Neuronal stem cell (in vitro differentiated cells): ENCODE results near the gene KCNQ1.

Source experiments
- DNase-seq: peaks from one replicate; pipeline ENCODE4 v3.0.0-alpha.2; 2013; ENCODE audit warnings: low spot score
- H2AFZ ChIP-seq: one replicate; pipeline ENCODE4 v1.6.1; 2013; ENCODE audit warnings: mild to moderate bottlenecking, low read length, inconsistent platforms
- H2AK5ac ChIP-seq: 2 replicates; pipeline ENCODE4 v1.6.1; 2013; ENCODE audit warnings: low read depth, mild to moderate bottlenecking, inconsistent platforms, low read length, moderate library complexity, mixed read lengths
- H2BK120ac ChIP-seq: 2 replicates; pipeline ENCODE4 v1.6.1; 2013; ENCODE audit warnings: low read depth, mild to moderate bottlenecking, inconsistent platforms, low read length, moderate library complexity, mixed read lengths
- H2BK12ac ChIP-seq: one replicate; pipeline ENCODE4 v1.6.1; 2013; ENCODE audit warnings: low read length, inconsistent platforms
- H2BK15ac ChIP-seq: 2 replicates; pipeline ENCODE4 v1.6.1; 2013; ENCODE audit warnings: mild to moderate bottlenecking, low read length, inconsistent platforms, mixed read lengths
- H2BK5ac ChIP-seq: one replicate; pipeline ENCODE4 v1.6.1; 2013; ENCODE audit warnings: inconsistent platforms, mild to moderate bottlenecking, low read length, moderate library complexity
- H3K14ac ChIP-seq: one replicate; pipeline ENCODE4 v1.6.1; 2013; ENCODE audit warnings: low read length, inconsistent platforms
- H3K18ac ChIP-seq: 2 replicates; pipeline ENCODE4 v1.6.1; 2013; ENCODE audit warnings: low read length, inconsistent platforms
- H3K23ac ChIP-seq: 2 replicates; pipeline ENCODE4 v1.6.1; 2013; ENCODE audit warnings: low read depth, mild to moderate bottlenecking, mixed read lengths, low read length, inconsistent platforms; ENCODE audit not compliant: poor library complexity
- H3K27ac ChIP-seq: replicated peaks from 3 replicates; pipeline ENCODE4 v1.5.1; 2013; ENCODE audit warnings: low read length, inconsistent platforms
- H3K27me3 ChIP-seq, 3 experiments: 2 replicates each; pipeline ENCODE4 v1.6.1; 2013; ENCODE audit warnings: low read length in 3 of 3, mild to moderate bottlenecking in 2 of 3, inconsistent platforms in 1 of 3, low read depth in 1 of 3, mixed read lengths in 1 of 3, moderate library complexity in 1 of 3; ENCODE audit not compliant: control insufficient read depth in 3 of 3, insufficient read depth in 3 of 3
- H3K36me3 ChIP-seq, 2 donors: replicated peaks in 1 of 2; 2 replicates each; pipeline ENCODE4 v1.6.1; 2013; ENCODE audit warnings: low read length in 2 of 2; ENCODE audit not compliant: control insufficient read depth in 2 of 2, insufficient read depth in 2 of 2
- H3K4ac ChIP-seq: 2 replicates; pipeline ENCODE4 v1.6.1; 2013; ENCODE audit warnings: inconsistent platforms, mild to moderate bottlenecking, low read length, moderate library complexity
- H3K4me1 ChIP-seq, 2 donors: 1 replicate in 1 of 2; 2 replicates in 1 of 2; pipeline ENCODE4 v1.6.1; 2013; ENCODE audit warnings: low read length in 2 of 2, low read depth in 1 of 2; ENCODE audit not compliant: control insufficient read depth in 2 of 2, insufficient read depth in 1 of 2
- H3K4me2 ChIP-seq: one replicate; pipeline ENCODE4 v1.6.1; 2013; ENCODE audit warnings: mild to moderate bottlenecking, low read length, inconsistent platforms; ENCODE audit not compliant: insufficient read depth, poor library complexity, severe bottlenecking
- H3K4me3 ChIP-seq, 2 donors: 2 replicates each; pipeline ENCODE4 v1.5.1; 2013; ENCODE audit warnings: low read length in 2 of 2, mild to moderate bottlenecking in 2 of 2, inconsistent platforms in 1 of 2, moderate library complexity in 1 of 2
- H3K79me1 ChIP-seq: one replicate; pipeline ENCODE4 v1.6.1; 2013; ENCODE audit warnings: low read depth, mild to moderate bottlenecking, inconsistent platforms, low read length, moderate library complexity
- H3K9ac ChIP-seq: one replicate; pipeline ENCODE4 v1.6.1; 2013; ENCODE audit warnings: mild to moderate bottlenecking, low read depth, low read length, inconsistent platforms; ENCODE audit not compliant: poor library complexity
- H3K9me3 ChIP-seq, 2 donors: replicated peaks in 1 of 2; 2 replicates each; pipeline versions ENCODE3 to v1.6.1; 2013; ENCODE audit warnings: low read length in 2 of 2, mild to moderate bottlenecking in 2 of 2, inconsistent platforms in 1 of 2, low read depth in 1 of 2, mixed read lengths in 1 of 2, moderate library complexity in 1 of 2; ENCODE audit not compliant: control insufficient read depth in 2 of 2, insufficient read depth in 1 of 2
- H4K8ac ChIP-seq: one replicate; pipeline ENCODE4 v1.6.1; 2013; ENCODE audit warnings: low read depth, mild to moderate bottlenecking, inconsistent platforms, low read length, moderate library complexity
- H4K91ac ChIP-seq: one replicate; pipeline ENCODE4 v1.6.1; 2013; ENCODE audit warnings: low read length, low read depth, mild to moderate bottlenecking, inconsistent platforms; ENCODE audit not compliant: poor library complexity
- WGBS, 2 donors: extraction: QIAGEN DNeasy Blood & Tissue Kit; methylation state at CpG; one replicate each; pipeline ENCODE4 v1.1.7; 2013; ENCODE audit warnings: missing lambda C conversion rate in 2 of 2, mixed read lengths in 1 of 2; ENCODE audit not compliant: insufficient read length in 2 of 2, insufficient replicate concordance in 1 of 2; ENCODE audit errors: extremely low coverage in 2 of 2; 5-methylcytosine and 5-hydroxymethylcytosine counted together

Gene KCNQ1

DNA sequence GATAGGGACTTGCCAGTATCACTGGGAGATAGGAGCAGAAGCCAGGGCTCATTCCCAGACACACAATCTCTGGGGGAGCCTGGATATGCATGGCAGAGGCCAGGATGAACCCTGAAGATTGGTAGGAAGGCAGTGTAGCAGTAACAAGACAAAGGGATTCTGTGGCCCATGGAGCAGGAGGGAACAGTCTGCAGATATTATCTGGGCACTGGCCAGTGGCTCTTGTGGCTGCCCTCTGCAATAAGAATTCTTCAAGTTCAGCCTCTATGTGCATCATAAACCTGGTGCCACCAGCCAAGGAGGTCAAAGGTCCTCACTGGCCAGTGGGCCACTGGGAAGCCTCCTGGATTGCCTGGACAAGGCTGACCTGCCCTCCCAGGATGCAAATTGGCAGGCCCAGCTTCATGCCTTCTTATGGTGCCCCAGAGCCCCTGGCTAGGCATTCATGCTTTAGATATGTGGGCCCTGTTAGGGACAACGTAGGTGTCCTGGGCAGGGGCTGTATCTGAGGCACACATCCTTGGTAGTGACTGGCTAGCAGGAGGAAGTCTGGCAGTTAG is 225.8 kb downstream of the KCNQ1 start:
- no peak for DNase-seq
- H4K91ac ChIP-seq: no peak overlapping the region
- H2BK120ac ChIP-seq: no peak overlapping the region
- H2AK5ac ChIP-seq: no peak overlapping the region
- no peak overlapping the region for H2BK12ac ChIP-seq
- no peak overlapping the region for H2BK5ac ChIP-seq
- no peak overlapping the region for H3K4me3 ChIP-seq
- no peak overlapping the region for H2BK15ac ChIP-seq
- H3K23ac ChIP-seq: no peak overlapping the region
- H4K8ac ChIP-seq: no peak overlapping the region
- no CpG with 5 or more reads among the region's 1 CpG for WGBS, 2 donors
- H2AFZ ChIP-seq: no peak overlapping the region
- peaks cover 0 to 1% of the 10 kb centered on the region in 2 donors for H3K9me3 ChIP-seq
- H3K4me1 ChIP-seq: peaks cover 0 to 7% of the 10 kb centered on the region in 2 donors
- H3K14ac ChIP-seq: no peak overlapping the region
- H3K79me1 ChIP-seq: peaks cover 4% of the 10 kb centered on the region
- H3K9ac ChIP-seq: no peak overlapping the region
- no peak overlapping the region for H3K4ac ChIP-seq
- H3K27ac ChIP-seq: no peak overlapping the region
- H3K36me3 ChIP-seq: peaks cover 0 to 7% of the 10 kb centered on the region in 2 donors
- no peak overlapping the region for H3K18ac ChIP-seq
- H3K4me2 ChIP-seq: no peak overlapping the region
- H3K27me3 ChIP-seq: no peaks in the 10 kb centered on the region

DNA sequence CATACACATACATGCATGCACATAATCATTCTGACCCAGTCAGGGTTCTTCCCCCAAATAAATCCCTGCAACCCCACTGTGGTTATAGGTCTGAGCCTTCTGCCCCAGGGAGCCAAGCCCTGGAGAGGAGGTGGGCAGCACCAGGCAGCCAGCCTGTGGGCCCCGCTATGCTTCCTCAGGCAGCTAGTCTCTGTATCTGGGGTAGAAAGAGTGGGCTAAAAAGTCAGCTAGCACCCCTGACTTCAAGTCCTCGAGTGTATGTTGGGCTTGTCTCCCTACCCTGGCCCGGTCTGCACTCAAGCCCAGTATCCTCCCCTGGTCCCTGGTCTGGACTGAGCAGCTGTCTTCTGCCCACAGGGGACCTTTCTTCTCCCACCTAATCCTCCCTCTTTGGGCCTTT is 226.9 kb downstream of the KCNQ1 start:
- DNase-seq: no peak
- H3K4me2 ChIP-seq: no peak overlapping the region
- H3K79me1 ChIP-seq: peaks cover 4% of the 10 kb centered on the region
- H2BK12ac ChIP-seq: no peak overlapping the region
- H3K14ac ChIP-seq: no peak overlapping the region
- H2BK5ac ChIP-seq: no peak overlapping the region
- no peak overlapping the region for H3K4ac ChIP-seq
- WGBS, 2 donors: no CpG with 5 or more reads among the region's 3 CpGs
- H2BK15ac ChIP-seq: no peak overlapping the region
- no peak overlapping the region for H2AFZ ChIP-seq
- H3K9ac ChIP-seq: no peak overlapping the region
- no peak overlapping the region for H2AK5ac ChIP-seq
- peaks cover 0 to 1% of the 10 kb centered on the region in 2 donors for H3K9me3 ChIP-seq
- no peak overlapping the region for H3K4me3 ChIP-seq
- peaks cover 0 to 8% of the 10 kb centered on the region in 2 donors for H3K4me1 ChIP-seq
- no peak overlapping the region for H3K27ac ChIP-seq
- H3K18ac ChIP-seq: no peak overlapping the region
- H3K23ac ChIP-seq: no peak overlapping the region
- no peaks in the 10 kb centered on the region for H3K27me3 ChIP-seq
- H4K91ac ChIP-seq: no peak overlapping the region
- H2BK120ac ChIP-seq: no peak overlapping the region
- peaks cover 0 to 7% of the 10 kb centered on the region in 2 donors for H3K36me3 ChIP-seq
- H4K8ac ChIP-seq: no peak overlapping the region

DNA sequence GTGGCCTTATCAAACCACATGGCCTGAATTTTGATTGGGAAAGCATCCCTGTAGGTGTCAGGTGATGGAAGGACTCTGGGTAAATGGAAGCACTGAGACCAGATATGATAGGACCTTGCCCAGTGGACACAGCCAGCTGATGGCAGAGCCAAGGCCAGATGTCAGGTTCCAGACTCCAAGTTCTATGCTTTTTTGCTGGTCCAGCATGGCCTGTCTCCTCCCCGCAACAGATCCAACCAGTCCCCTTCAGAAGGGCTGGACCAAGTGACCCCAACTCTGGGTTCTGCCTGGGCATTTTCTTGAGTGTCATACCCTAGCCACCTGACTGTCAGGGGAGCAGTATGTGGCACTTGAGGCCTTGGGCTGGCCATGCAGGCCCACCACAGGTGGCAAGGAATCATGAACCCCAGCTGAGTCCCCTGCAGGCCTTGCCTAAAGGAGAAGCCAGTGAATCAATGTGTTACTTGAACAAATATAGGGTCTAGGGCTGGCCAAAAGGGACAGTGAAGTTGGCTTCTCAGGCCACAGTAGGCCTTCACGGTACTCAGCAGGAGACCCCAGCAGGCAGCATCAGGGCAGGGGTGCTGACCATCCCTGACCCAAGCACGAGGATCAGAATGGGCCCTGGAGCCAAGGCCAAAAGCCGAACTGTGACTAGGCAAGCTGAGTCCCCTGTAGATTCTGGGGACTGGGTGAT is 227.9 kb downstream of the KCNQ1 start:
- Histone ChIP-seq H2BK15ac (no peak overlapping the region), H3K14ac (no peak overlapping the region), H3K23ac (no peak overlapping the region), H3K4me3 (no peak overlapping the region), H3K36me3 (peaks cover 0 to 7% of the 10 kb centered on the region in 2 donors), H3K79me1 (peaks cover 4% of the 10 kb centered on the region), H3K4ac (no peak overlapping the region), H2BK5ac (no peak overlapping the region), H3K27me3 (no peaks in the 10 kb centered on the region), H4K8ac (no peak overlapping the region), H4K91ac (no peak overlapping the region), H3K9ac (no peak overlapping the region), H3K4me1 (peaks cover 0 to 8% of the 10 kb centered on the region in 2 donors), H2AFZ (no peak overlapping the region), H2AK5ac (peak overlapping the region; percentile 32), H3K18ac (no peak overlapping the region), H2BK120ac (no peak overlapping the region), H3K9me3 (no peaks in the 10 kb centered on the region), H2BK12ac (no peak overlapping the region), H3K4me2 (no peak overlapping the region), H3K27ac (no peak overlapping the region)
- DNase-seq: no peak
- no CpG with 5 or more reads among the region's 4 CpGs for WGBS, 2 donors

DNA sequence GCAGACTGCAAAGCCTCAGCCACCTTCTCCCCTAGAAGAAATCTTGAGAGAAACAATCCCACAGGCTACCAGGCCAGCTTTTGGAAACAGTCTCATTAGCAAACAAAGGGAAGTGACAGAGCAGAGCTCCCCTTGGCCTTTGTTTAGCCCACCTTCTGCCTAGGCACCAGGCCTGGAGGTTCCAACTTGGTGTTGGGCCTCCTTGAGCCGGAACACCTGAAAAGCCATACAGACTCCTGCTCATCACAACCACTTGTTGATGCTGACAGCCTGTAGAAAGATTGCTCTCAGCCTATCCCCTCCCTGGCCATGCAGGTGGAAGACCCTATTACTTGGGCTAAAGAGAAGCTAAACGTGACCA is 228.4 kb downstream of the KCNQ1 start:
- Histone ChIP-seq H3K4me2 (no peak overlapping the region), H2BK120ac (no peak overlapping the region), H4K8ac (no peak overlapping the region), H2AK5ac (peak overlapping the region; percentile 21), H2BK5ac (no peak overlapping the region), H2AFZ (no peak overlapping the region), H3K4me1 (peaks cover 0 to 8% of the 10 kb centered on the region in 2 donors), H3K4ac (no peak overlapping the region), H3K18ac (no peak overlapping the region), H3K9ac (no peak overlapping the region), H4K91ac (no peak overlapping the region), H3K79me1 (peaks cover 4% of the 10 kb centered on the region), H3K4me3 (no peak overlapping the region), H3K9me3 (no peaks in the 10 kb centered on the region), H3K14ac (no peak overlapping the region), H3K36me3 (peaks cover 0 to 3% of the 10 kb centered on the region in 2 donors), H3K27me3 (no peaks in the 10 kb centered on the region), H3K27ac (no peak overlapping the region), H2BK15ac (no peak overlapping the region), H2BK12ac (no peak overlapping the region), H3K23ac (no peak overlapping the region)
- no peak for DNase-seq
- no CpG with 5 or more reads among the region's 2 CpGs for WGBS, 2 donors
